ENCODE data around the gene DIPK1A. TPM values are rescaled to one million over a fixed set of nuclear protein-coding genes. Genes with fewer than 3 reads are reported as not detected.

DIPK1A gene
- total RNA-seq, 1 donor from 2014 or later: 7.2 TPM

- DNase-seq: no peak
- no peak overlapping the region for H3K27ac Mint-ChIP-seq (ENCODE audit: unreplicated experiment)
- TF ChIP-seq CTCF (IDR thresholded peaks at IDR 0.05; ENCODE audit: partially characterized antibody, unreplicated experiment): no peak
- peaks cover 10% of the 10 kb centered on the region for H3K4me1 Mint-ChIP-seq (ENCODE audit: low read depth, unreplicated experiment)
- H3K9me3 Mint-ChIP-seq (ENCODE audit: unreplicated experiment): no peaks in the 10 kb centered on the region
- H3K27me3 Mint-ChIP-seq (ENCODE audit: unreplicated experiment): peaks cover 5% of the 10 kb centered on the region
- no peaks in the 10 kb centered on the region for H3K36me3 Mint-ChIP-seq (ENCODE audit: unreplicated experiment)
- no peak overlapping the region for H3K4me3 Mint-ChIP-seq (ENCODE audit: unreplicated experiment)
Measured at GRCh38 chr1:93003981-93004380, 42.7 kb upstream of the DIPK1A start.

- Mint-ChIP-seq H3K4me3 (ENCODE audit: unreplicated experiment) (no peak overlapping the region), H3K36me3 (ENCODE audit: unreplicated experiment) (no peaks in the 10 kb centered on the region), H3K27me3 (ENCODE audit: unreplicated experiment) (peaks cover 5% of the 10 kb centered on the region), H3K9me3 (ENCODE audit: unreplicated experiment) (no peaks in the 10 kb centered on the region), H3K4me1 (ENCODE audit: low read depth, unreplicated experiment) (peaks cover 10% of the 10 kb centered on the region), H3K27ac (ENCODE audit: unreplicated experiment) (no peak overlapping the region)
- TF ChIP-seq CTCF (IDR thresholded peaks at IDR 0.05; ENCODE audit: partially characterized antibody, unreplicated experiment): no peak
- no peak for DNase-seq
Measured at GRCh38 chr1:93002781-93003180, 41.5 kb upstream of the DIPK1A start.

- no peak overlapping the region for H3K4me3 Mint-ChIP-seq (ENCODE audit: unreplicated experiment)
- H3K36me3 Mint-ChIP-seq (ENCODE audit: unreplicated experiment): no peaks in the 10 kb centered on the region
- H3K27me3 Mint-ChIP-seq (ENCODE audit: unreplicated experiment): peaks cover 5% of the 10 kb centered on the region
- no peak overlapping the region for H3K27ac Mint-ChIP-seq (ENCODE audit: unreplicated experiment)
- peaks cover 10% of the 10 kb centered on the region for H3K4me1 Mint-ChIP-seq (ENCODE audit: low read depth, unreplicated experiment)
- H3K9me3 Mint-ChIP-seq (ENCODE audit: unreplicated experiment): no peaks in the 10 kb centered on the region
- no peak for TF ChIP-seq CTCF (IDR thresholded peaks at IDR 0.05; ENCODE audit: partially characterized antibody, unreplicated experiment)
- DNase-seq: no peak
Measured at GRCh38 chr1:93001893-93002292, 40.6 kb upstream of the DIPK1A start.

DNA sequence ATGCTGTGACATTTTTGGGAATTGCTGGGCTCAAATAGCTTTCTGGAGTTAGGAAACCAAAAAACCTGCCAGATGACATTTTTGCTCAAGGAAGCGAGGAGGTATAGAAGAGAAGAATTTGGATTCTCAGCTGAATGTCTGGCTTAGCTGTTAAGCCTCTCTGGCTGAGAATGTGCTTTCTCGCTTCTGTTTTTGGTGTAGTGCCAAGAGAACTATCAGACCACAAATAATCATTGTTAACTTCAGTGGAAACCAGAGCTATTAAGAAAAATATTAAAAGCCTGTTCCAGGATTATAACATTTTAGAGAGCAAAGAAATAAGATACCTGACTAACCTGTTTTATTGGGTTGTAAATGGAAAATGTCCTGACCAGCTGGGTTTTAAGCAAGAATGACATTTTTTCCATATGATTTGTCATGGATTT lies 39.5 kb upstream of the DIPK1A start:
- Mint-ChIP-seq H3K9me3 (ENCODE audit: unreplicated experiment) (no peaks in the 10 kb centered on the region), H3K27me3 (ENCODE audit: unreplicated experiment) (peaks cover 5% of the 10 kb centered on the region), H3K4me3 (ENCODE audit: unreplicated experiment) (no peak overlapping the region), H3K4me1 (ENCODE audit: low read depth, unreplicated experiment) (peaks cover 10% of the 10 kb centered on the region), H3K36me3 (ENCODE audit: unreplicated experiment) (no peaks in the 10 kb centered on the region), H3K27ac (ENCODE audit: unreplicated experiment) (no peak overlapping the region)
- DNase-seq: no peak
- TF ChIP-seq CTCF (IDR thresholded peaks at IDR 0.05; ENCODE audit: partially characterized antibody, unreplicated experiment): no peak

DNA sequence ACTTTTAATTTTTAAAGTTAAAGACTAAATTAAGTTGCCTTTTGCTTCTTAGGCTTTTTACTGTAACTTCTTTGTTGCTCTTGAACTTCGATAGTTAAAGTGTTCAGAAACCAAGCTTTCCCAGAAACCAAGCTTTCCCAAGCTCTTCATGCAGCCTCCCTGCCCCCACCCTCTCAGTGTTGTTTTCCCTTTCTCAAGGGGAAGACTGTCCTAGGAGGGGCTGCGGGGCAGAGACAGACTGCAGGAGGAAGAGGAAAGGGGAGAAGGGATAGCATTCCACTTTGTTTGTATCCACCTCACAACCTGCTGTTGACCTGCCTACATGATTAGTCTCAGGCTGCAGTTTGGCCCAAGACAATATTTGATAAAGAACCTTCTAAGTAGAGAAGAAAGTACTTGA lies 39.0 kb upstream of the DIPK1A start:
- Mint-ChIP-seq H3K27ac (ENCODE audit: unreplicated experiment) (no peak overlapping the region), H3K9me3 (ENCODE audit: unreplicated experiment) (no peaks in the 10 kb centered on the region), H3K4me1 (ENCODE audit: low read depth, unreplicated experiment) (peaks cover 10% of the 10 kb centered on the region), H3K4me3 (ENCODE audit: unreplicated experiment) (no peak overlapping the region), H3K27me3 (ENCODE audit: unreplicated experiment) (peaks cover 5% of the 10 kb centered on the region), H3K36me3 (ENCODE audit: unreplicated experiment) (no peaks in the 10 kb centered on the region)
- TF ChIP-seq CTCF (IDR thresholded peaks at IDR 0.05; ENCODE audit: partially characterized antibody, unreplicated experiment): no peak
- DNase-seq: no peak
